Gastroesophageal sphincter (tissue), 3 donors: ENCODE results near the gene FHIT.

Experiments used
- CTCF ChIP-seq, 4 experiments: fragments of 200-600 bp in 2 of 4; fragments of 450-650 bp in 2 of 4; sonication (generic) in 1 of 4; IDR thresholded peaks; one replicate each; pipeline ENCODE4 v1.5.1; 2017 to 2019; ENCODE audit warnings: antibody characterized with exemption in 4 of 4, mild to moderate bottlenecking in 2 of 4, moderate library complexity in 2 of 4
- POLR2A ChIP-seq, 2 donors: fragments of 450-650 bp; IDR thresholded peaks; one replicate each; pipeline ENCODE4 v1.6.1; 2017; ENCODE audit warnings: antibody characterized with exemption in 2 of 2, mild to moderate bottlenecking in 2 of 2, moderate library complexity in 1 of 2

GRCh38 chr3:61073566-61074165 lies 177.6 kb downstream of the FHIT start:
- TF ChIP-seq CTCF (IDR thresholded peaks at IDR 0.05) (no peak), POLR2A (IDR thresholded peaks at IDR 0.05) (no peak)
